Esophagus mucosa (tissue), 1 donor: Measurements from ENCODE around the gene SPATA16. TPM values are rescaled to one million over a fixed set of nuclear protein-coding genes. Genes with fewer than 3 reads are reported as not detected.
A peak's percentile ranks its signal among the peaks of the same experiment; 100 is the strongest.
"Not testable (repeated sequence)": the region's sequence is repeated elsewhere in the genome, so short reads cannot be mapped to it uniquely, and the experiment has no call there.

ENCODE experiments used
- ATAC-seq: fragments of 200-7000 bp; cut with Tn5 transposase; one replicate; pipeline ENCODE4 v1.9.1; 2020
- total RNA-seq: library from RNA; stranded (reverse); gene quantifications from one replicate; pipeline ENCODE4 v1.2.4, GENCODE V29; 2023
- donor health status: DM: yes; HTN: yes; CAD: no.

Gene SPATA16
- total RNA-seq, 1 donor from 2014 or later: not detected

GRCh38 chr3:172876297-172876696 is 264.7 kb downstream of the SPATA16 start:
- no peak for ATAC-seq

DNA sequence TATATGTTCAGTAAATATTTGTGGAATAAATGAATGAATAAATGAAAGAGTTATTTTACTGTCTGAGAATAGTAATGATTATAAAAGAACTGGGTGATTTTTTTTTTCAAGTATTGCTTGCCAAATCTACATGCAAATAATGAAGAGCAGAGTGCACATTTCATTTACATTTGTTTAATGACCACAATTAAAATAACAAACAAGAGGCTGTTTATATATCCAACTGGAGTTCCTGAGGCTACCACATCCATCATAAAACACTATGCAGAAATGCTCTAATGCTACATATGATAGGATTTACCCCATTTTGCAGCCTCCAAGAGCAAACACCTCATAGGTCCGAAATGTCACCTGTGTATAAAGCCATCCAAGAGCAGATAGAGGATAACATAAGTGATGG is 266.0 kb downstream of the SPATA16 start:
- ATAC-seq: no peak

GRCh38 chr3:172869784-172870518 is 271.1 kb downstream of the SPATA16 start:
- no peak for ATAC-seq

- ATAC-seq: no peak
Measured at GRCh38 chr3:172869368-172869771, 271.7 kb downstream of the SPATA16 start.

GRCh38 chr3:172868582-172869200 is 272.3 kb downstream of the SPATA16 start:
- ATAC-seq: no peak

GRCh38 chr3:172866726-172867350 is 274.2 kb downstream of the SPATA16 start:
- ATAC-seq: not testable (repeated sequence)

DNA sequence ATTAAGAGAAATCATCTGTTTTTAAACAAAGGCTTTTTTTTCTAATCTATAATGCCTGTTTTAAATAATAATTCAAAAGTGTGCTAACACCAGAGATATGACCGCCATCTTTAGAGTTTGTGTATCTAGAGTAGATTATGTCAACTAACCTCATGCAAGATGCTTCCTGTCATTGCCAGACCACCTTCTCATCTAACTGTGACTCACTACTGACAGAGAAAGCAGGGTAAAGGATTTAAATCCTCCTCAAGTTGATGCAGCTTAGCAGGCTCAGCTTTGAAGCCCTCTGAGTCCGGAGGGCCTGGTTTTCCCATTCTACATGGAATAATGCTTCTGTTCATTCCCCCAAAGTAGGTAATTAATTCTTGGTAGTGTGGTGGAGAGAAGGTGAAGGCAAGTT is 282.0 kb downstream of the SPATA16 start:
- no peak for ATAC-seq

DNA sequence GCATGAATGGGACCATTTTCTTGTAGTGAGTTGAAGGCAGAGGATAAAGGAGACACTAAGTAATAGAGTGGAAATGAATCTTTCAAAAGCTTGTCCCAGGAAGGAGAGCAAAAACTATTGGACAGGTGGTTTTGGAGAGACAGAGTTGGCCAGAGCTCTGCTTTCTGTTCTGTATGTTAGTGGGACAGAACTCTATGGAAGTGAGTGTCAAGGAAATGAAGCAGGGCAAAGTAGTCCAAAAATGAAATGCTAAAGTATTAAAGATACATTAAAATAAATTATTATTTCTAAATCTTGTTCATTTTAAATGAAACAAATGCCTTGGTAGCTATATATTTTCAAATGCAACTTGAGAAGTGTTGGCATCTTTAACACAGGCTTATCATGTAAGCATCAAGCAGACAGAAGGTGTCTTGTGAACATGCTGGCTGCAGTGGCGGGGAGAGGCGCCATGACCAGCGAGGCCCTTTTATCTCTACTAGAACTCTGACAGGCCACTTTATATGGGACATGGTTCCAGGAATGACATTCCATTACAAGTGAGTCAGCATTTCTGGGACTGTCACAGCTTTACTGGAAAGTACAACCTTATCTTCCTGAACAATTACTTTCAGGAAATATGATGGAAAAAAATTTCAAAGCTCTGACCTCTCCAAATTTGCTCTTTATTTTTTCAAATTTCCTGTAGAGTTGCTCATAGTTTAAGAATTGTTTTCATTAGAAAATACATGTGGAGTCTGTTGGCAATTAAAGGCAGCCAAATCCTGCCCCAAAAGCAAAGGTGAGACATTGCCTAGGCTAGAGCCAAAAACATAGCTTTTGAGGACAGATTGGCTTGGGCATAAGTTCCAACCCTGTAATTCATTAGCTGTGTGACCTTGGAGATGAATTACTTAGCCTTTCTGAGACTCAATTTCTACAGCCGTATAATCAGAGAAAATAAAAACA is 284.0 kb downstream of the SPATA16 start:
- ATAC-seq: peak; percentile 44

DNA sequence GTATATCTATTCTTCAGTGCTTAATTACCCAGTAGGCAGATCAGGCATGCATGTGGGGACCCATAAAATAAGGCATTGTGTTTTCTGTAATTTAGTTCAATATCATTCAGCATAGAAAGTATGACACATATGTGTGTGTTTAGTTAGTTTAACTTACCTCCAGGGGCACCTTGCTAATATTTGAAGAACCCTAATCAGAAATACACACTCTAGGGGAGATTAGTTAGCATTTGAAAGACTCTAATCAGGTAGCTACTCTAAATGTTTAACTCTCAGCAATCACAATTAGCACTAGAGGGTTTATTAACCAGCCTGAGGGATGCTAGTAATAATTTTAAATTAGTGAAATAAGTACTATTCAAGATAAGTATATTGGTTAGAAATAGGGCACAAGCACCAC is 286.0 kb downstream of the SPATA16 start:
- ATAC-seq: no peak

DNA sequence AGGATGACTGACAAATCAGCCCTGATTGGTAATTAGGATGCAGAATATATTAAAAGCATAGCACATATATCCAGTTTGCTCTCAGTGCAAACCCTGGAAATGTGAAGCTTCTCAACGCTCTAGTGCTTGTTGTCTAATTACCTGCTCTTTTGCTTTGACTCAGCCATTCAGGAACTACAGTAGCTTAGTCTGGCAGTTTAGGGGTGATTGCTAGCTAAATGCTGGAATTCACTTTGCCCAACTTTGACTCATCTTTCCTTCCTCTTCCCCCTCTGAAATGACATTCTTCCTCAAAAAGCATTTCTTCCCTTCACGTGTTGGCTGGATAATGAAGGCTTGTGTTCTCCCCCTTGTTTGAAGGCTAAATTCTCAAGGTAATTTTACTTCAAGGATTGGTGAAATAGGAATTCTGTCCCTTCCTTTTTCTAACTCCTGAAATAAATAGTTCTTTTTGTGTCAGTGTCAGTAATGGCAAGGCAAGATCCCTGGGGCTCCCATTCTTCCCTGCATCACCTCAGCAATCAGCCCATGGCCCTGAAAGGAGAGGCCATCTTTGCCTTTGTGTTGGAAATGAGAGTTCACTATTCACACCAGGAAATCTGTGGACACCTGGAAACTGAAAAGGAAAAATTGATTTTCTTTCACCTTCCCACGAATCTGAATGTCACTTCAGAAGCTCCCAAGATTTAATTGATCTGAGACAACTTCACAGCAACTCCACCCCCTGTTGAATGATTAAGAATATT is 286.9 kb downstream of the SPATA16 start:
- no peak for ATAC-seq

DNA sequence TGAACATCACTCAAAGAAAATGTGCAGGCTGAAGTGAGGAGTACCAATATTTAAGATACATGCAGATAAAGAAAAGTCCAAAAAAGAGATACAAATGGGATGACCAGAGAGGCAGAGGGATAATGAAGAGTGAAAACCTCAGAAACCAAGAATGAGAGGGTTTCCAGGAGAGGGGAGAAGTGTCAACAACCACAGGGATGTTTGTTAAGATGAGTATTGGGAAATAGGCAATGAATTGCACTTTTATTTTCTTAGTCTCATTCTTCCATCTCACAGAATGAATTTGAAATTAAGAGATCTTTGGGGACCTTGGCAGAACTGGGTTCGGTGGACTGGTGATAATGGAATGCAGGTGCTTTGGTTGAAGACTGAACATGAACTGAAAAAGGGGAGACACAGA is 288.0 kb downstream of the SPATA16 start:
- no peak for ATAC-seq

- no peak for ATAC-seq
Measured at GRCh38 chr3:172848910-172849309, 292.1 kb downstream of the SPATA16 start.

DNA sequence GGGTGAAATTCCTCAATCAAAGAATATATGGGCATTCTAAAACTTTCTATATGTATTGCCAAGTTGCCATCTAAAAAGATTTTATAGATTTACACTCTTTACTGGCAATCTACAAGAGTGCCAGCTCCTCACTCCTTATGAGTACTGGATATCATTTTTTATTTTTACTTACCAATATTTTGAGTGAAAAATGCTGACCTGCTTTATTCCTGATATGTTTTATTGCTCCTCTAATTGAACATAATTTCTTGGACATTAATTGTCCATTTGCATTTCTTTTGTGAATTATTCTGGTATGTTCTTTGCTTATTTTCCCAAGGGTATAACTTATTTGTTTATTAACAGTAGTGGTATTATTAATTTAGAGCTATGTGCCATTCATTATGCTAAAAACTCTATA is 293.7 kb downstream of the SPATA16 start:
- ATAC-seq: no peak

DNA sequence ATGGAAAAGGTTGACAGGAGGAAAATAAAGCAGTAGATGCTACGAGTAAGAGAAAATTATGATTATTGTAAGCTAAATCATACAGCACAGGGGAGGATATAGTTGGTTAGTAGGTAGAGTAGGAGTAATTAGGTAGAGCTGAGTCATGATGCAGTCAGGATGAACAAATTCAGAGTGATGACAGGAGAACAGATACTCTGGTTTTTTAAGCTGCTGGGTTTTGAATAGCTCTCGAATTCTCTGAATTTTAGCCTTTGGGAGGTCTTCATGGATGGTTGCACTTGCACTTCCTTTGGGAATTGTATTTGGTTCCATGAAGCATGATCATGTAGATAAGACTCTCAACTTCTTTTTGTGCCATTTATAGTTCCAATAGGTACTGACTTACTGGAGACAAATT is 294.3 kb downstream of the SPATA16 start:
- no peak for ATAC-seq

DNA sequence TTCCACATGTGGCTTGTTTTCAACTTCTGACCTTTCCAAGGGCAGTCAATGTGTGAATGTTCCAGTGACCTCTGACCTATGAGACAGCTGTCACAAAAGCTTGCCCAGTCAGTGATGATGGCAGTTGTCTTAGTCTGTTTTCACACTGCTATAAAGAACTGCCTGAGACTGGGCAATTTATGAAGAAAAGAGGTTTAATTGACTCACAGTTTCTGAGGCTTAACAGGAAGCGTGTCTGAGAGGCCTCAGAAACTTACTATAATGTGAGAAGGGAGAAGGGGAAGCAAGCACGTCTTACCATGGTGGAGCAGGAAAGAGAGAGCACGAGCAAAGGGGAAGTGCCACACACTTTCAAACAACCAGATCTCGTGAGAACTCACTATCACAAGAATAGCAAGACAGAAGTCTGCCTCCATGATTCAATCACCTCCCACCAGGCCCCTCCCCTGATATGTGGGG is 294.9 kb downstream of the SPATA16 start:
- ATAC-seq: no peak

DNA sequence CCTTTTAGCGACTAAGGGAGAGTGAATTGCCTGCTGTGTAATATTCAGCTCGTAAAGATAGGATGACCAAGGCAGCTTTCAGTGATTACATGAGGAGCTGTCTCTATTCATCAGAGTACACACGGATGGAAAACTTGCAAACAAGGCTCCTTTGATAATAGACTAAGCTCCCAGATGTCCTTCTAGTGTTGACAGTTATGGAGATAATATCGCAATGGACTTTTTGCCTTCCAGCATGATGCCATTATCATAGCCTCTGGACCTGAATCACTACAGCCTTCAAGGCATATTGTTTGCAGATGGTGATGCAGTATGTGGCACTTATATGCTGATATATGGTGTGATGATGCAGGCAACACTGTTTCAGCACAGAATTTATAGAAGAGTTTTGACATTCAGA is 296.6 kb downstream of the SPATA16 start:
- no peak for ATAC-seq

DNA sequence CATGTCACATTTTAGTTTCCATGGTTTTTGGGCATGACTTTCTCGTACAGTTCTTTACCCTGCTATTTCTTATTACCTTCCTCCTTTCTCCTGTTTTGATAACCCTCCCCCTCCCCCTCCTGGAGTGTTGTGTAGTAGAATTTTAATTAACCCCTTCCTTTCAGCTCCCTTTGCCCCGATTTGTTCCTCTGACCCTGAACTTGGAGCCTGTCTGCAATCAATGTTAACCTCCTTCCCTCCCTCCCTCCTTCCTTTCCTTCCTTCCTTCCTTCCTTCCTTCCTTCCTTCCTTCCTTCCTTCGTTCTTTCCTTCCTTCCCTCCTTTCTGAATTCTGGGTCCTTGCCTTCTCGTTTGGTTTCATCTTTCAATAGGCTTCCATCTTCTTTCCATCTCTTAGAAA is 300.1 kb downstream of the SPATA16 start:
- ATAC-seq: no peak

DNA sequence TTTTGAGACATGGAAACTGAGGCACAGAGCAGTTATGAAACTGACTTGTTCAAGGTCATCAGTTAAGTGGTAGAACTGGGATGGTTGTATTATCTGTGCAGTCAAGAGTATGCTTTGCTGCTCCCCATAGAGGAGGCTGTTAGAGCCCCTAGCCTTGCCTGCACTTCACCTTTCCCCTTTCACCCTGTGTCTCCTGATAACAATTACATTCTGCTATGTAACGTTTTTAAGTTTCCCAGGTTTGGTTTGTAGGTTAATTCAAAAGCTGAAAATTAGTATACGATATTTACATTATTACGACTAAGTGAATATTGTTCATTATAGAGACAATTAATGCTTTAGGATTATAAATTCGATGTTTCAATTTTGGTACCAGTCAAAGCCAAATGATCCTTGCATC is 300.6 kb downstream of the SPATA16 start:
- no peak for ATAC-seq

DNA sequence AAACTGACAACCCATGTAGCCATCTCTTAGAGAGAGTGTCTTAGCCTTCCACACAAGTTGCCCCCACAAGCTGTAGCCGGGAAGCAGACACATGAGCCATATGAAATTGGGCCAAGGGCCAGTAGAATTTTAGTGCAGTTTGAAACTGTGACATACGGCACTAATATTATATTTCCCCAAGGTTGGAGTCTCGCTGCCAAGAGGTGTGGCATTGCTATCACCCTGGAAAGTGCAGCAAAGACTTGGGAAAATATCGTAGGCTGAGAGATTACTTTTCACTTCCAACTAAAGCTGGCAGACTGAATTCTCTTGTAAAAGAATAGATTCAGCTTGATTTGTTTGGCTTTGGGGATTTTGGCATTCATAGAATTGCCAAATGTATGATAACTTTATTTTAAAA is 301.4 kb downstream of the SPATA16 start:
- no peak for ATAC-seq
